HG03575 (cell line): ENCODE data around the gene SPDYE2B.
"Not testable (repeated sequence)": the region's sequence is repeated elsewhere in the genome, so short reads cannot be mapped to it uniquely, and the experiment has no call there.

Experiments
- ATAC-seq: cut with Tn5 transposase; IDR thresholded peaks from one replicate; pipeline ENCODE4 v1.9.1; 2021; ENCODE audit not compliant: unreplicated experiment, insufficient number of reproducible peaks, low FRiP score; ENCODE audit errors: extremely low read depth

SPDYE2B gene

DNA sequence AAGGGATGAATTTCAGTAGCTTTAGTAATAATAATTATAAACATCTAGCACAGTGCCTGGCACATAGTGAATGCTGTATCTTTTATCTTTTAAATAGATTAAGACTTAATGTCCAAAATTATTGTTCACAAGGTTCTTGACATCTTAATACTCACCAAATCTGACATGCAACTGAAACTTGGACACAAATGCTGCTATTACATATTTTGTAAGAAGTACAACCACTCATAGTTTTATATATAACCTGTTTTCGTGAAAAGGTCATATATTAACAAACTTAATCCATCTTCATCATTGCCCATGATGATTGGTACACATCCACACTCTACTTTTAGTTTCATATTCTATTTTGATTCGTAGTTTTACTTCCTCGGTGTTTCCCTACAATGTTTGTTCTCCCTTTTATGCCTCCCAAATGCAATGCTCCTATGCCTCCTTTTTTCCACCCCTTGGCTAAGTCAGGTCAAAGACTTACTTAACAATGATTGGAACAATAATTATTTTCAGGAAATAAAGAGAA, 45.0 kb downstream of the SPDYE2B start:
- ATAC-seq, result not testable (repeated sequence)

DNA sequence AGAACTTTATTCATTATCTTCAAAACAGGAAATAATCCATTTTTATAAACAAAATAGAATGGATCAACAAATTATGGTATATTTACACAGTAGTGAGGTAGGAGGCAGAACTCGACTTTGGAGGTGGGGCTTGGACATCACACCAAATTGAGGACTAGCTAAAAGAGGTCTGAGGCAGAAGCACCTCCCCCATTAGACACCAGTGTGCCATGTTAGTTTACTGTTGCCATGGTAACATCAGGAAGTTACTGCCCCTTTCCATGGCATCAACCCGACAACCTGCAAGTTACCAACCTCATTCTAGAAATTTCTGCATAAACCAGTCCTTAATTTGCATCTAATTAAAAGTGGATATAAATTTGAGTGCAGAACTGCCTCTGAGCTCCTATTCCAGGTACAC, 45.9 kb downstream of the SPDYE2B start:
- not testable (repeated sequence) for ATAC-seq

DNA sequence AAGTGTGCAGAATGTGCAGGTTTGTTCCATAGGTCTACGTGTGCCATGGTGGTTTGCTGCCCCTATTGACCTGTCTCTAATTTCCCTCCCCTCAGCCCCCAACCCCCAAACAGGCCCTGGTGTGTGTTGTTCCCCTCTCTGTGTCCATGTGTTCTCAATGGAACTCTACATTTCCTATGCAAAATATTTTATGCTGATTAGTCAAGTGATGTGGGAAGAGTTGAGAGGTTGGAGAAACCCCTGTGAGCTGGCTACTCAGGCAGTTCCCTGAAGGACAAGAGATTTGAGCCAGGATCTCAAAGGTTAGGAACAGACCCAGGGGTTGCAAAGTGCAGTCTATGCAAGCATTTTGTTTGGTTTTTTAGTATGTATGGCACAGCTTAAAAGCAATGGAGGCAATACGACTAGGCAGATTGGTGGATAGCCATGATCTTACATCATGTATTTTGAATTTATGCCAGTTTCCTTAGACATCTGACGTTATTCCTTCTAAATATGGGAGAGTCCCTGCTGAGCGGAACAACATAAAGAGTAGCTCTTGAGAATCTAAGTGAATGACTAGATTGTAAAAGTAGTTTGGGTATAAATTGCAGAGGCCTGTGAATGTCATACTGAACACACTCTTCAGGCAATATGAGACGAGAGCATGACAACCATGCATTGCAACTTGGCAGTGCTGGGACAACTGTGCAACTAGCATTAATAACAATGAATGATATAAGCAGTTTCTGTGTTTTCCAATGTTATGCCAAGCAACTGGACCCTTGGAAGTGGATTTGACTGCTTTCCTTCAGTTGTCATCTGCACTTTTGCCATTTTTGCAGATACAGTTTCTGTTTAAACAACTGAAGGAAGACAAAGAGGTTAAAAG, 47.8 kb downstream of the SPDYE2B start:
- not testable (repeated sequence) for ATAC-seq

DNA sequence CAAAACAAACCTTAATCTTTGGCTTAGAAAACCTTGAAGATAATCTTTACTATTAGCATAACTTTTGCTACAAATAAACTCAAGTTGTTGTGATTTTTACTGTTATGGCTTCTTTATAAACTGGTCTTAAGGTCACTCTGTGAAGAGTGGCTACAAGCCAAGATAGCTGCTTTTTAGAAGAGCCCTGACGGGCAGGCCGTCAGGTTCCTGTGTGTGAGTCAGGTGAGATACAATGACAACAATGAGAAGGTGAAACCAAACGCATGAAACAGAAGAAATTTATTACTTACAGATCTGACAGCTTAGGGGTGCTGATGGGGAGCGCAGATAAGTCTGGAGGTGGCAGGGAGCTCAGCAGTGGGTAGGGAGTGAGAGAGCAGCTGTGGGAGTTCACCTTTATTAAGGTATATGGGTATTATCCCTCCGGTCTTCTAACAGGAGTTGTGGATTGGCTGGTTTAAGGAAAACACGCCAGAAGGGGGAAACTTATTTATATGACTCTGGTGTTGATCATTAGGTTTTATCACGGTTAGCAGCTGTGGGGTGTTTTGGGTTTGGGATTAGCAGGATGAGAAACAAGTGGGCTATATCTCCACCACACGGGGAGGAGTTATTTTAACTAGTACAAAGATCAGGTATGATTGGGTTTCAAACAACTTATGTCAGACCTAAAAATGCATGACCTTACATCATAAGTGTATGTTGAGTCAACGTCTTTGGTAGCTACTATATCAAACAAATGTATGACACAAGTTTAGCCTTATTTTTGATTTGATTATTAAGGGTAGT, 49.0 kb downstream of the SPDYE2B start:
- ATAC-seq, result not testable (repeated sequence)
